SIG-M5 treated with dmso at 0.1 percent for 504 hours (cell line): ENCODE measurements around the gene GARS1.
A peak's percentile ranks its signal among the peaks of the same experiment; 100 is the strongest.

ENCODE experiments used
- DNase-seq: peaks from one replicate; lab custom pipeline; 2025; ENCODE audit not compliant: unreplicated experiment; lab: John Stamatoyannopoulos, UW

Gene GARS1

DNA sequence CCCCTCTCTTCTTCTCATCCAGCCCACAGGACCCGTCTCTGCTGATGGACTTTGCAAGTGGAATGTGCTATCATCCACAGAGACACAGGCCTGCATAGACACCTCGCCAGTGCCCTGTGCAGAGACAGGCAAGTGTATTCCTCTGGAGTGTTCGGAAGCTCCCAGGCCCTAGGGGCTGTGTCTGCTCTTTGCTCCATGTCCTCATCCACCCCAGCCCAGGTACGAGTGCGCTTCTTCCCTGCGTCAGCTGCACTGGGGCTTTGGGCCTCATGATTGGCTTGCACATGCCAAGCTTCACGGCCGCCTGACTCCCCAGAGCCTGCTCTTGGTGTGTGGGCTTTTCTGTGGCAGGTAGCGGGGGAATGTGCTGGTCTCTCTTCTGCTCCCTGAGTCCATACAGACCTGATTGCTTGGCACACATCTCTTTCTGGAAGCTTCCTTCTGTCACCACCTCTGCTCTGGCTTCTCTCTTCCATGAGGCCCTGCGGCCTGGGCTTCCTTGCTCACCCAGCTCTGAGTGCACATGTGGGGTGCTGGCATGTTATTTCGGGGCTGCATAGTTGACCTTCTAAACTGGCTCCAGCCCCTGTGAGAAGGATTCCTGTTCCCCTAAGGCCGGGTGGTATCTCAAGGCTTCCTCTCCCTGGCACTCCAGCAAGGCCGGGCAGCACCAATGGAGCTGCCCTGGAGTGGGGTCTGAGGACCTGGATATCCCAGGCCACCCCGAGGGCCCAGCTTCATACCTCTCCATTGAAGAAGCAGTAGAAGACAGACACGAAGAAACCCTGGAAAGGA lies 59.8 kb downstream of the GARS1 start:
- no peak for DNase-seq

GRCh38 chr7:30655096-30655970 lies 60.7 kb downstream of the GARS1 start:
- no peak for DNase-seq

GRCh38 chr7:30656006-30656957 lies 61.6 kb downstream of the GARS1 start:
- no peak for DNase-seq

GRCh38 chr7:30657131-30657530 lies 62.5 kb downstream of the GARS1 start:
- no peak for DNase-seq

- peak; percentile 94 for DNase-seq
Measured at GRCh38 chr7:30658479-30659074, 63.9 kb downstream of the GARS1 start.

DNA sequence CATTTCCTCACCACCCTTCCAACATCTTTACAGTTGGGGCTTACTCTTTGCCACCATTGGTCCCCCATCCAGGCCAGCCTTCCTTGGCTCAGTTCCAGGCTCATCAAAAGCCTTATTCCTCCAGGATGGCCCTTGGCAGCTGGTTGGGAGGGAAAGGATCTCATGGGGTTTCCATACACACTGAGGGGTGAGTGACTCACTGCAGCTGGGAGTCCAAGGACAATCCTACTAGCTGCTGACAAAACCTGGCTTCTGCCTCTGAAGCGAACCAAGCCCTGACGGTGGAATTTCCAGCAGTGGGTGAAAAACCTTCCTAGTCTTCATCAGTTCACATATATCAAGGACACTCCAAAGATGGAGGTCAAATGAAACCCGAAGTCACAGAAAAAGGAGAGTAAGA lies 64.6 kb downstream of the GARS1 start:
- DNase-seq, result no peak

DNA sequence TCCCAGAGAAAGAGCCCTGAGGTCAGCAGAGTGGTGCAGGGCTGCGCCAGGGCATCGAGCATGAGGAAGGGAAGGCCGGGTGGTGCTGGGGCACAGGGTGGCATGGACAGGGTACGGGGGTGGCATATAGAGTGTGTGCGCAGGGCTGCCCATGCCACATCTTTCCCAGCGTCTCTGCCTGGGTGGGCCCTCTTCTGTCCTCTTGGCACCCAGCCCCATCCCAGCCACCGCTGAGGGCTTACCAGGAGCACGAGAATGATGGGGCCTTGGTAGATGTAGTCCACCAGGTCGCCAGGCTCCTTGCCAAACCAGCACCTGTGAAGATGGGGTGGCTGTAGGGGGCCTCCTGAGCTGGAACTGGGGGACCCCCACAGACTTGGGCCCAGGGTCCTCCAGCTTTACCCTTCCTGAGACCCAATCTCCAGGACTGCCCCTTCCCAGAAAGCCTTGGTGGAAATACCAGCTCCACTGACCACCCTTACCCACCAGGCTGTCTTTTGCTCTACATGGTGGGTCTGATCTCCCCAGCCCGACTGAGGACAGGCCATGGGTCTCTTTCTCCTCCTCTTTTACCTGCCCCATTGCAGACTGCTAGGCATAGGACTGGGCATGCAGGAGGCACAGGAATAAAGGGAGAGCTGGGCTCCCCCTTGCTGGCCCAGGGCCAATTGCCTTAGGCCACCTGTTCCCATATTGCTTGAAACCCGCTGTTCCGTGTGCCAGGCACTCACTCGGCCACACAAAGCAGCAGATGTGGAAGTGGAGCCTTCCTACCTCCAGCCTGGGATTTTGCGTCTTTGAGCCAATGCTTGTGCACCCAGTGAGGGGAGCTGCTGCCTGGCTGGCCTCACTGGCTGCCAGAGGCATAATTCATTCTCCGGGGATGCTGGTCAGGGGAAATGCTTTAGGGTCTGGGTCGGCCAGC lies 65.9 kb downstream of the GARS1 start:
- DNase-seq, result no peak

- DNase-seq, result no peak
Measured at GRCh38 chr7:30661926-30662325, 67.2 kb downstream of the GARS1 start.

DNA sequence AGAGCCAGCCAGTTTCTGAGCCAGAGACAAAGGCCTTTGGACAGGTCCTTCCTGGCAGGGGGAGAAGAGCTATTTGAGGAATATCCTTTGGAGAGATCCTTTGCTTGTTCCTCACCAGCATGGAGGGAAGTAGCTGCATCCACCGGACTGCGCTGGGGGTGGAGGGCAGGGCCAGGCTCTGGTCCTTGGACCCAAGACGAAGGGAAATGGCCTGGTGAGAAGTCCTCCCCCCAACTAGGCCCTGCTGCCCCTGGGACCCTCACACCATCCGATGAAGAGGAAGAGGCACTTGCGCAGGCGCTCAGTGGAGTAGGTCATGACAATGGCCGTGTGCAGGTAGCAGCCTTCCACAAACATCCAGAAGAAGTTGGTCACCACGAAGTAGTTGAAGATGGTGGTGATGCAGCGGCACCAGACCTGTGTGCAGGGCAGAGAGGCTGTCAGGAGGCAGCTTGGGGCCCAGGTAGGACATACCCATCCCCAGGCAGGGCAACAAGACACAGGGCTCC lies 67.8 kb downstream of the GARS1 start:
- no peak for DNase-seq

DNA sequence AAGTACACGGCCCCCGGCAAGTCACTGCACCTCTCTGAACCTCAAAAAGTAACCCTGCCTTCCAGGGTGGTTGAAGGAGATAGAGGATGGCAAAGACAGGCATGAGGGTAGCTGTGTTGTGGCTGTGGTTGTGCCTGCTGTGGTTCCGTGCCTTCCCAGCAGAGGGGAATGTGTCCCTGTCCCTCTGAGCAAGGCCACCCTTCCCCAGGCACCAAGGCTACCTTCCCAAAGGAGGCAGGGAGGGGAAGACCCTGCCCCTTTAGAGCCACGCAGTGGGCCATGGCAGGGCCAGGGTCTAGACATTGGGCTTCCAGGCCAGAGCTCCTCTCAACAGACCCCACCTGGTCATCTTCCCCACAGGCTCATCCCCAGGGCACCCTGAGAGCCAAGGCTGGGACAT lies 68.7 kb downstream of the GARS1 start:
- no peak for DNase-seq

GRCh38 chr7:30664184-30664885 lies 69.7 kb downstream of the GARS1 start:
- no peak for DNase-seq

- DNase-seq, result no peak
Measured at GRCh38 chr7:30665043-30665442, 70.4 kb downstream of the GARS1 start.

GRCh38 chr7:30665449-30665848 lies 70.8 kb downstream of the GARS1 start:
- no peak for DNase-seq

DNA sequence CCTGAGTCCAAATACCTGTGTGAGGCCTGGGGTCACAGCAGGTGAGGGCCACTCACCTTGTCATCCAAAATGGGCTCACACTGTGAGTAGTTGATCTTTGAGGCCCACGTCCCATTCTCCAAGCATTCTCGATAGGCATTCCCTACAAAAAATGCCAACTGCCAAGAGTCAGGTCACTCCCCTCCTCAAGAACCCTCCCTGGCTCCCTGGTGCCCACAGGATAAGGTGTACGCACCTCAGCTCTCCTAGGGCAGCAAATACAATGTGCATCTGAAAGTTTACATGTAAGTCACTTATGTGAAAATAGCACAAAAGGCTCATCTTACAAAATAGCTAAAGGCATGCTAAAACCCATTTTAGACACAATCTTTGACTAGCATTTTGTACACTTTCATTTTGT lies 72.5 kb downstream of the GARS1 start:
- DNase-seq, result no peak

GRCh38 chr7:30668102-30668501 lies 73.4 kb downstream of the GARS1 start:
- no peak for DNase-seq

- DNase-seq, result peak; percentile 53
Measured at GRCh38 chr7:30671793-30672465, 77.3 kb downstream of the GARS1 start.

GRCh38 chr7:30674420-30674819 lies 79.7 kb downstream of the GARS1 start:
- no peak for DNase-seq

DNA sequence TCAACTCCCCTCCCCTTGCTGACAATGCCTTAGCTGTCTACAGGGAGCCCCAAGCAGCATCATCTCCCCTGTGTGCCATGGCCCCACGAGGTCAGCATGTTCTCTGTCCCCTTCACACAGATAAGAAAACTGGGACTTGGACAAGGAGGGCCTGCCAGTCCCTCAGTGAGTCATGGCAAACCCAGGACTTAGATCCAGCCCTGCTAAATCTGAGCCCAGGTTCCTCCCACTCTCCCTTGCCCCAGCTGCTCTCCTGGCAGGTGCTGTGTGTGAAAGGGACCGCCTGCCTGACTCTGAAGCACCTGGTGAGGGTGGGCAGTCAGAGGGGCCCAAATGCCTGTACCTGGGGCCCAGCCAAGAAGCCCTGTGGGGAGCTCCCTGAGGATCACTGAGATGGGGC lies 80.2 kb downstream of the GARS1 start:
- no peak for DNase-seq
